HG02642 (cell line): ENCODE data around the gene CDC34.
A peak's percentile ranks its signal among the peaks of the same experiment; 100 is the strongest.

Experiments
- ATAC-seq: cut with Tn5 transposase; IDR thresholded peaks from one replicate; pipeline ENCODE4 v1.9.1; 2021; ENCODE audit warnings: mild to moderate bottlenecking; ENCODE audit not compliant: unreplicated experiment, poor library complexity

The CDC34 gene

GRCh38 chr19:518598-519231 lies 12.8 kb upstream of the CDC34 start:
- ATAC-seq = no peak

GRCh38 chr19:519449-519865 lies 12.1 kb upstream of the CDC34 start:
- no peak for ATAC-seq

GRCh38 chr19:522726-523125 lies 8.8 kb upstream of the CDC34 start:
- no peak for ATAC-seq

GRCh38 chr19:524062-524674 lies 7.4 kb upstream of the CDC34 start:
- ATAC-seq = no peak

GRCh38 chr19:525029-525428 lies 6.5 kb upstream of the CDC34 start:
- ATAC-seq = no peak

GRCh38 chr19:525857-526419 lies 5.6 kb upstream of the CDC34 start:
- ATAC-seq = no peak

GRCh38 chr19:530134-531008 lies 1.2 kb upstream of the CDC34 start:
- ATAC-seq = no peak

- ATAC-seq = peak; percentile 72
Observed at GRCh38 chr19:531009-531752, 379 bp upstream of the CDC34 start.

- ATAC-seq = peak; percentile 2
Observed at GRCh38 chr19:532561-533363, 1.2 kb downstream of the CDC34 start.

- no peak for ATAC-seq
Observed at GRCh38 chr19:533364-534058, 2.0 kb downstream of the CDC34 start.

- no peak for ATAC-seq
Observed at GRCh38 chr19:534088-534487, 2.5 kb downstream of the CDC34 start.

- no peak for ATAC-seq
Observed at GRCh38 chr19:535017-535835, 3.7 kb downstream of the CDC34 start.

- no peak for ATAC-seq
Observed at GRCh38 chr19:536031-536880, 4.7 kb downstream of the CDC34 start.

- no peak for ATAC-seq
Observed at GRCh38 chr19:536881-537404, 5.4 kb downstream of the CDC34 start.

- no peak for ATAC-seq
Observed at GRCh38 chr19:538641-539428, 7.3 kb downstream of the CDC34 start.

- no peak for ATAC-seq
Observed at GRCh38 chr19:539429-540030, 8.0 kb downstream of the CDC34 start.
